A549 (cell line): ENCODE results near the gene RBBP4.

Experiments
- CHD2 ChIP-seq: fragments of 150-350 bp; IDR thresholded peaks from 2 replicates; pipeline ENCODE4 v1.6.1; 2014; ENCODE audit warnings: low read length; ENCODE audit not compliant: partially characterized antibody
- EHMT2 ChIP-seq: fragments of 200-600 bp; sonication (generic); IDR thresholded peaks from 2 replicates; pipeline ENCODE4 v1.6.1; 2016; ENCODE audit warnings: antibody characterized with exemption, low read depth, mild to moderate bottlenecking, moderate library complexity
- EP300 ChIP-seq, 2 experiments: fragments of >200 bp; sonication (Bioruptor Twin); formaldehyde crosslinking; IDR thresholded peaks; 2 replicates in 1 of 2; 3 replicates in 1 of 2; pipeline ENCODE4 v1.6.1; 2016 to 2017
- MAFK ChIP-seq: fragments of 450-650 bp; IDR thresholded peaks from 2 replicates; pipeline ENCODE4 v1.6.1; 2014; ENCODE audit not compliant: partially characterized antibody
- MYC ChIP-seq: IDR thresholded peaks from 2 replicates; pipeline ENCODE4 v1.6.1; 2012; ENCODE audit warnings: mild to moderate bottlenecking, inconsistent platforms, low read length, improper control_type of control experiment, borderline replicate concordance
- POLR2A ChIP-seq: IDR thresholded peaks from 2 replicates; pipeline ENCODE4 v1.6.1; 2012; ENCODE audit warnings: mild to moderate bottlenecking, low read length
- SMC3 ChIP-seq: fragments of >200 bp; sonication (Bioruptor Twin); formaldehyde crosslinking; IDR thresholded peaks from 3 replicates; pipeline ENCODE4 v1.6.1; 2018; ENCODE audit warnings: inconsistent platforms
- TP53 ChIP-seq: fragments of 250-450 bp; sonication (Bioruptor Pico); IDR thresholded peaks from 2 replicates; pipeline ENCODE4 v1.5.0; 2021; ENCODE audit warnings: mild to moderate bottlenecking, moderate library complexity
- ZC3H11A ChIP-seq: fragments of 450-650 bp; IDR thresholded peaks from 2 replicates; pipeline ENCODE4 v1.6.1; 2014; ENCODE audit warnings: antibody characterized with exemption, mild to moderate bottlenecking
- ZNF302 ChIP-seq: fragments of 250-450 bp; sonication (Bioruptor Pico); IDR thresholded peaks from 2 replicates; pipeline ENCODE4 v1.9.0; 2021; ENCODE audit warnings: inconsistent platforms, mild to moderate bottlenecking, moderate library complexity
- TF ChIP-seq, protein P1 (sequence below): fragments of >200 bp; sonication (Bioruptor Twin); formaldehyde crosslinking; IDR thresholded peaks from 3 replicates; pipeline ENCODE4 v1.5.1; 2016

- TF ChIP-seq EP300 (IDR thresholded peaks at IDR 0.05) (no peak), CHD2 (no peak), TP53 (no peak), EHMT2 (no peak), MYC (no peak), POLR2A (no peak), ZC3H11A (no peak), ZNF302 (CRISPR knock-in tag) (no peak), SMC3 (no peak), MAFK (no peak)
- TF ChIP-seq, protein P1, sequence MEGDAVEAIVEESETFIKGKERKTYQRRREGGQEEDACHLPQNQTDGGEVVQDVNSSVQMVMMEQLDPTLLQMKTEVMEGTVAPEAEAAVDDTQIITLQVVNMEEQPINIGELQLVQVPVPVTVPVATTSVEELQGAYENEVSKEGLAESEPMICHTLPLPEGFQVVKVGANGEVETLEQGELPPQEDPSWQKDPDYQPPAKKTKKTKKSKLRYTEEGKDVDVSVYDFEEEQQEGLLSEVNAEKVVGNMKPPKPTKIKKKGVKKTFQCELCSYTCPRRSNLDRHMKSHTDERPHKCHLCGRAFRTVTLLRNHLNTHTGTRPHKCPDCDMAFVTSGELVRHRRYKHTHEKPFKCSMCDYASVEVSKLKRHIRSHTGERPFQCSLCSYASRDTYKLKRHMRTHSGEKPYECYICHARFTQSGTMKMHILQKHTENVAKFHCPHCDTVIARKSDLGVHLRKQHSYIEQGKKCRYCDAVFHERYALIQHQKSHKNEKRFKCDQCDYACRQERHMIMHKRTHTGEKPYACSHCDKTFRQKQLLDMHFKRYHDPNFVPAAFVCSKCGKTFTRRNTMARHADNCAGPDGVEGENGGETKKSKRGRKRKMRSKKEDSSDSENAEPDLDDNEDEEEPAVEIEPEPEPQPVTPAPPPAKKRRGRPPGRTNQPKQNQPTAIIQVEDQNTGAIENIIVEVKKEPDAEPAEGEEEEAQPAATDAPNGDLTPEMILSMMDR = no peak
These were observed 58.1 kb downstream of the RBBP4 start for GRCh38 chr1:32709075-32709474.
